GM23338 (cell line): ENCODE results near the gene NFS1.

Source experiments
- CREB1 ChIP-seq: fragments of 250-450 bp; sonication (Bioruptor Pico); IDR thresholded peaks from 2 replicates; pipeline ENCODE4 v1.5.0; 2020; ENCODE audit warnings: low read depth, mild to moderate bottlenecking, moderate library complexity
- EZH2 ChIP-seq: fragments of 200-600 bp; sonication (generic); IDR thresholded peaks from one replicate; pipeline ENCODE4 v1.8.0; 2017; ENCODE audit warnings: antibody characterized with exemption, mild to moderate bottlenecking, low read depth; ENCODE audit not compliant: unreplicated experiment
- EZH2phosphoT487 ChIP-seq: fragments of 200-600 bp; sonication (generic); IDR thresholded peaks from one replicate; pipeline ENCODE4 v1.8.1; 2018; ENCODE audit warnings: antibody characterized with exemption; ENCODE audit not compliant: unreplicated experiment
- NANOG ChIP-seq: IDR thresholded peaks from 2 replicates; pipeline ENCODE4 v1.6.1; 2016; ENCODE audit warnings: antibody characterized with exemption, borderline replicate concordance
- POLR2AphosphoS5 ChIP-seq: IDR thresholded peaks from 2 replicates; pipeline ENCODE4 v1.6.1; 2016; ENCODE audit warnings: antibody characterized with exemption, low read depth
- ZNF114 ChIP-seq: fragments of 250-450 bp; sonication (Bioruptor Pico); IDR thresholded peaks from 2 replicates; pipeline ENCODE4 v1.5.0; 2020; ENCODE audit warnings: mild to moderate bottlenecking, moderate library complexity
- TF ChIP-seq, protein P1 (sequence below), 2 experiments: fragments of 200-600 bp in 1 of 2; sonication (generic) in 1 of 2; conservative IDR thresholded peaks; 2 replicates each; pipeline versions ENCODE4 v1.5.1 to v1.6.1; 2016 to 2017; ENCODE audit warnings: antibody characterized with exemption in 2 of 2, low read depth in 2 of 2, mild to moderate bottlenecking in 2 of 2, moderate library complexity in 1 of 2
- TF ChIP-seq, protein P2 (sequence below): IDR thresholded peaks from 2 replicates; pipeline ENCODE4 v1.6.1; 2016; ENCODE audit warnings: antibody characterized with exemption
- TF ChIP-seq, protein P3 (sequence below): IDR thresholded peaks from one replicate; pipeline ENCODE4 v1.6.1; 2018; ENCODE audit warnings: antibody characterized with exemption; ENCODE audit not compliant: unreplicated experiment

DNA sequence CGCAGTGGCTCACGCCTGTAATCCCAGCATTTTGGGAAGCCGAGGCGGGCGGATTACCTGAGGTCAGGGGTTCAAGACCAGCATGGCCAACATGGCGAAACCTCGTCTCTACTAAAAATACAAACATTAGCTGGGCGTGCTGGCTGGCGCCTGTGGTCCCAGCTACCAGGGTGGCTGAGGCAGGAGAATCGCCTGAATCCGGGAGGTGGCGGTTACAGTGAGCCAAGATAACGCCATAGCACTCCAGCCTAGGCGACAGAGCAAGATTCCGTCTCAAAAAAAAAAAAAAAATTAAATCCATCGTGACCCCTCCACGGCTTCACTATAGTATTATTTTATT, 33.2 kb downstream of the NFS1 start:
- TF ChIP-seq EZH2 (no peak), POLR2AphosphoS5 (no peak), CREB1 (no peak), NANOG (no peak), ZNF114 (CRISPR knock-in tag) (no peak), EZH2phosphoT487 (no peak)
- TF ChIP-seq, protein P1, sequence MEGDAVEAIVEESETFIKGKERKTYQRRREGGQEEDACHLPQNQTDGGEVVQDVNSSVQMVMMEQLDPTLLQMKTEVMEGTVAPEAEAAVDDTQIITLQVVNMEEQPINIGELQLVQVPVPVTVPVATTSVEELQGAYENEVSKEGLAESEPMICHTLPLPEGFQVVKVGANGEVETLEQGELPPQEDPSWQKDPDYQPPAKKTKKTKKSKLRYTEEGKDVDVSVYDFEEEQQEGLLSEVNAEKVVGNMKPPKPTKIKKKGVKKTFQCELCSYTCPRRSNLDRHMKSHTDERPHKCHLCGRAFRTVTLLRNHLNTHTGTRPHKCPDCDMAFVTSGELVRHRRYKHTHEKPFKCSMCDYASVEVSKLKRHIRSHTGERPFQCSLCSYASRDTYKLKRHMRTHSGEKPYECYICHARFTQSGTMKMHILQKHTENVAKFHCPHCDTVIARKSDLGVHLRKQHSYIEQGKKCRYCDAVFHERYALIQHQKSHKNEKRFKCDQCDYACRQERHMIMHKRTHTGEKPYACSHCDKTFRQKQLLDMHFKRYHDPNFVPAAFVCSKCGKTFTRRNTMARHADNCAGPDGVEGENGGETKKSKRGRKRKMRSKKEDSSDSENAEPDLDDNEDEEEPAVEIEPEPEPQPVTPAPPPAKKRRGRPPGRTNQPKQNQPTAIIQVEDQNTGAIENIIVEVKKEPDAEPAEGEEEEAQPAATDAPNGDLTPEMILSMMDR (conservative IDR thresholded peaks at IDR 0.05; ENCODE audit: low read depth in 2 of 2), result no peak
- TF ChIP-seq, protein P2, sequence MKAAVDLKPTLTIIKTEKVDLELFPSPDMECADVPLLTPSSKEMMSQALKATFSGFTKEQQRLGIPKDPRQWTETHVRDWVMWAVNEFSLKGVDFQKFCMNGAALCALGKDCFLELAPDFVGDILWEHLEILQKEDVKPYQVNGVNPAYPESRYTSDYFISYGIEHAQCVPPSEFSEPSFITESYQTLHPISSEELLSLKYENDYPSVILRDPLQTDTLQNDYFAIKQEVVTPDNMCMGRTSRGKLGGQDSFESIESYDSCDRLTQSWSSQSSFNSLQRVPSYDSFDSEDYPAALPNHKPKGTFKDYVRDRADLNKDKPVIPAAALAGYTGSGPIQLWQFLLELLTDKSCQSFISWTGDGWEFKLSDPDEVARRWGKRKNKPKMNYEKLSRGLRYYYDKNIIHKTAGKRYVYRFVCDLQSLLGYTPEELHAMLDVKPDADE, result no peak
- TF ChIP-seq, protein P3, sequence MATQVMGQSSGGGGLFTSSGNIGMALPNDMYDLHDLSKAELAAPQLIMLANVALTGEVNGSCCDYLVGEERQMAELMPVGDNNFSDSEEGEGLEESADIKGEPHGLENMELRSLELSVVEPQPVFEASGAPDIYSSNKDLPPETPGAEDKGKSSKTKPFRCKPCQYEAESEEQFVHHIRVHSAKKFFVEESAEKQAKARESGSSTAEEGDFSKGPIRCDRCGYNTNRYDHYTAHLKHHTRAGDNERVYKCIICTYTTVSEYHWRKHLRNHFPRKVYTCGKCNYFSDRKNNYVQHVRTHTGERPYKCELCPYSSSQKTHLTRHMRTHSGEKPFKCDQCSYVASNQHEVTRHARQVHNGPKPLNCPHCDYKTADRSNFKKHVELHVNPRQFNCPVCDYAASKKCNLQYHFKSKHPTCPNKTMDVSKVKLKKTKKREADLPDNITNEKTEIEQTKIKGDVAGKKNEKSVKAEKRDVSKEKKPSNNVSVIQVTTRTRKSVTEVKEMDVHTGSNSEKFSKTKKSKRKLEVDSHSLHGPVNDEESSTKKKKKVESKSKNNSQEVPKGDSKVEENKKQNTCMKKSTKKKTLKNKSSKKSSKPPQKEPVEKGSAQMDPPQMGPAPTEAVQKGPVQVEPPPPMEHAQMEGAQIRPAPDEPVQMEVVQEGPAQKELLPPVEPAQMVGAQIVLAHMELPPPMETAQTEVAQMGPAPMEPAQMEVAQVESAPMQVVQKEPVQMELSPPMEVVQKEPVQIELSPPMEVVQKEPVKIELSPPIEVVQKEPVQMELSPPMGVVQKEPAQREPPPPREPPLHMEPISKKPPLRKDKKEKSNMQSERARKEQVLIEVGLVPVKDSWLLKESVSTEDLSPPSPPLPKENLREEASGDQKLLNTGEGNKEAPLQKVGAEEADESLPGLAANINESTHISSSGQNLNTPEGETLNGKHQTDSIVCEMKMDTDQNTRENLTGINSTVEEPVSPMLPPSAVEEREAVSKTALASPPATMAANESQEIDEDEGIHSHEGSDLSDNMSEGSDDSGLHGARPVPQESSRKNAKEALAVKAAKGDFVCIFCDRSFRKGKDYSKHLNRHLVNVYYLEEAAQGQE, result no peak
